ENCODE measurements around the gene ELMOD3.

ELMOD3 gene

DNA sequence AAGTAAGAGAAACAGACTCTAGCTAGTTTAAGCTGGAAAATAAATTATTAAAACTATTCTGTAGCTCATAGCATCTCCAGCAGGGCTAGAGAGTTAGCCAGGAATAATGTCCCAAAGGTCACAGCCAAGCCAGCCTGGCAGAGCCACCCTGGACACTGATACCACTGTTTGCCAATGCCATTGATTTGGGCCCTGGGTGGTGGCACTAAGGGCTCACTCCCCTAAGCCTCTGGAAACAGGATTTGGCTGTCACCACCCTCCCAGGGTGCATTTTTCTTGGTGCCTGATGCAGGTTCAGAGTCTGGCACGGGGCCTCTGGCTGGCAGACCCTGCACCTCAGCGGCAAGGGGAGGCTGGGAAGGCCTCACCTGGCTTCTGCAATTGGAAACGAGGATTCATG, 71.0 kb downstream of the ELMOD3 start:
- TF ChIP-seq, protein P1, sequence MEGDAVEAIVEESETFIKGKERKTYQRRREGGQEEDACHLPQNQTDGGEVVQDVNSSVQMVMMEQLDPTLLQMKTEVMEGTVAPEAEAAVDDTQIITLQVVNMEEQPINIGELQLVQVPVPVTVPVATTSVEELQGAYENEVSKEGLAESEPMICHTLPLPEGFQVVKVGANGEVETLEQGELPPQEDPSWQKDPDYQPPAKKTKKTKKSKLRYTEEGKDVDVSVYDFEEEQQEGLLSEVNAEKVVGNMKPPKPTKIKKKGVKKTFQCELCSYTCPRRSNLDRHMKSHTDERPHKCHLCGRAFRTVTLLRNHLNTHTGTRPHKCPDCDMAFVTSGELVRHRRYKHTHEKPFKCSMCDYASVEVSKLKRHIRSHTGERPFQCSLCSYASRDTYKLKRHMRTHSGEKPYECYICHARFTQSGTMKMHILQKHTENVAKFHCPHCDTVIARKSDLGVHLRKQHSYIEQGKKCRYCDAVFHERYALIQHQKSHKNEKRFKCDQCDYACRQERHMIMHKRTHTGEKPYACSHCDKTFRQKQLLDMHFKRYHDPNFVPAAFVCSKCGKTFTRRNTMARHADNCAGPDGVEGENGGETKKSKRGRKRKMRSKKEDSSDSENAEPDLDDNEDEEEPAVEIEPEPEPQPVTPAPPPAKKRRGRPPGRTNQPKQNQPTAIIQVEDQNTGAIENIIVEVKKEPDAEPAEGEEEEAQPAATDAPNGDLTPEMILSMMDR (IDR thresholded peaks at IDR 0.05; ENCODE audit: insufficient read depth, low read length, poor library complexity, severe bottlenecking): no peak
- no peak for DNase-seq (ENCODE audit: extremely low read depth, insufficient read length)

DNA sequence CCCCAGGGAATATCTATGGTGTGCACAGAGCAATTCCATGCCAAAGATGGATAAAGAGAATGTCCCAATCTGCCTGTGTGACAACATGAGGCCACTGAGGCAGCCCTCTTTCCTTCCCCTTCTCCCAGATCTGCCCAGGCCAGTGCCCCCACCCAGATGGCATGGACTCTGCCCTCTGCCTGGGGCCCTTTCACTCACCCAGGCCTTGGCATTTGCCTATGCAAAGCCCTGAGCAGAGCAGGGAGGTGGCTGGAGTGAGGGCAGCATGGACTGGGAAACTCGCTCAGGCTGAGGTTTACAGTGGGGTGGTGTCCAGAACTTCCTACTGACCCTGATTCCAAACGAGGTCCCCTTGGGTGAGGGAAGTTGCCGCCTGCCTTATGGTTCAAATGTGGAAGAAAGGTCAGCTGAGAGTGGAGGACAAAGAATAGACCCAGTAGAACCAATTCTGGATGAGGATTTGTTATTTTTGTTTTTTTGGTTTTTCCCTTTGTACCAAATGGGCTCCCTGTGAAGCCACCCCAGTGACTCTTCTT, 72.8 kb downstream of the ELMOD3 start:
- H3K36me3 ChIP-seq (ENCODE audit: control insufficient read depth, insufficient read depth, low read length): no peaks in the 10 kb centered on the region
- DNase-seq (ENCODE audit: extremely low read depth, insufficient read length): no peak
- TF ChIP-seq, protein P1 (IDR thresholded peaks at IDR 0.05; ENCODE audit: insufficient read depth, low read length, poor library complexity, severe bottlenecking): no peak
- no peak overlapping the region for H3K4me3 ChIP-seq (replicated peaks; ENCODE audit: low read depth, low read length)
- no peaks in the 10 kb centered on the region for H3K27me3 ChIP-seq (replicated peaks; ENCODE audit: control insufficient read depth, insufficient read depth, low read length)

More for the DNA sequence above, 71.0 kb downstream of the ELMOD3 start:
- no peaks in the 10 kb centered on the region for H3K27me3 ChIP-seq (replicated peaks; ENCODE audit: control insufficient read depth, insufficient read depth, low read length)
- no peak overlapping the region for H3K4me3 ChIP-seq (replicated peaks; ENCODE audit: low read depth, low read length)
- no peaks in the 10 kb centered on the region for H3K36me3 ChIP-seq (ENCODE audit: control insufficient read depth, insufficient read depth, low read length)

GRCh38 chr2:85428343-85428881, 73.8 kb downstream of the ELMOD3 start:
- no peak overlapping the region for H3K4me3 ChIP-seq (replicated peaks; ENCODE audit: low read depth, low read length)
- no peaks in the 10 kb centered on the region for H3K36me3 ChIP-seq (ENCODE audit: control insufficient read depth, insufficient read depth, low read length)
- TF ChIP-seq, protein P1 (IDR thresholded peaks at IDR 0.05; ENCODE audit: insufficient read depth, low read length, poor library complexity, severe bottlenecking): no peak

GRCh38 chr2:85429213-85429923, 74.8 kb downstream of the ELMOD3 start:
- H3K36me3 ChIP-seq (ENCODE audit: control insufficient read depth, insufficient read depth, low read length): no peaks in the 10 kb centered on the region
- no peak for DNase-seq (ENCODE audit: extremely low read depth, insufficient read length)
- no peaks in the 10 kb centered on the region for H3K27me3 ChIP-seq (replicated peaks; ENCODE audit: control insufficient read depth, insufficient read depth, low read length)
- TF ChIP-seq, protein P1 (IDR thresholded peaks at IDR 0.05; ENCODE audit: insufficient read depth, low read length, poor library complexity, severe bottlenecking): no peak
- no peak overlapping the region for H3K4me3 ChIP-seq (replicated peaks; ENCODE audit: low read depth, low read length)

More at GRCh38 chr2:85428343-85428881, 73.8 kb downstream of the ELMOD3 start:
- no peaks in the 10 kb centered on the region for H3K27me3 ChIP-seq (replicated peaks; ENCODE audit: control insufficient read depth, insufficient read depth, low read length)
- no peak for DNase-seq (ENCODE audit: extremely low read depth, insufficient read length)

- no peaks in the 10 kb centered on the region for H3K27me3 ChIP-seq (replicated peaks; ENCODE audit: control insufficient read depth, insufficient read depth, low read length)
- TF ChIP-seq, protein P1 (IDR thresholded peaks at IDR 0.05; ENCODE audit: insufficient read depth, low read length, poor library complexity, severe bottlenecking): no peak
Observed at GRCh38 chr2:85429924-85430289, 75.3 kb downstream of the ELMOD3 start.

More at GRCh38 chr2:85429924-85430289, 75.3 kb downstream of the ELMOD3 start:
- no peak for DNase-seq (ENCODE audit: extremely low read depth, insufficient read length)
- Histone ChIP-seq H3K4me3 (replicated peaks; ENCODE audit: low read depth, low read length) (no peak overlapping the region), H3K36me3 (ENCODE audit: control insufficient read depth, insufficient read depth, low read length) (no peaks in the 10 kb centered on the region)

Data from GM06990 (cell line).